SH-SY5Y (cell line): Measurements from ENCODE around the gene COL9A1.

ENCODE experiments used
- GATA2 ChIP-seq: IDR thresholded peaks from 2 replicates; pipeline ENCODE4 v1.6.1; 2011; ENCODE audit warnings: mild to moderate bottlenecking, low read depth, low read length
- GATA3 ChIP-seq: IDR thresholded peaks from 2 replicates; pipeline ENCODE4 v1.6.1; 2011; ENCODE audit warnings: low read depth, mild to moderate bottlenecking, low read length, moderate library complexity

- TF ChIP-seq GATA2 (no peak), GATA3 (no peak)
Measured at GRCh38 chr6:70280400-70280853, 22.5 kb downstream of the COL9A1 start.
